Stimulated activated naive B cell treated with anti-CD40 and anti-IgM and Interleukin-4, amounts not matched to agents 10 μg/mL and 1 μg/mL and 100 μg/mL, for 72 hours (primary cell): ENCODE measurements around the gene PHF23.

Source experiments
- ATAC-seq, 2 donors: fragments of 150-1000 bp; cut with Tn5 transposase; replicated peaks; 2 replicates each; pipeline ENCODE4 v1.10.0; 2021; ENCODE audit warnings: moderate library complexity in 1 of 2
- DNase-seq: peaks from one replicate; pipeline ENCODE4 v3.0.0; 2021
- H3K27ac Mint-ChIP-seq: one replicate; pipeline ENCODE4 v1.8.0; 2022; ENCODE audit warnings: mild to moderate bottlenecking, mixed read lengths
- H3K27me3 Mint-ChIP-seq, 2 donors: one replicate each; pipeline ENCODE4 v1.8.0; 2022; ENCODE audit warnings: mixed read lengths in 2 of 2
- H3K36me3 Mint-ChIP-seq, 2 donors: one replicate each; pipeline ENCODE4 v1.8.0; 2022; ENCODE audit warnings: mixed read lengths in 2 of 2, mild to moderate bottlenecking in 1 of 2
- H3K4me1 Mint-ChIP-seq, 2 donors: one replicate each; pipeline ENCODE4 v1.8.0; 2022; ENCODE audit warnings: mixed read lengths in 2 of 2, mild to moderate bottlenecking in 1 of 2
- H3K4me3 Mint-ChIP-seq, 2 donors: one replicate each; pipeline ENCODE4 v1.8.0; 2022; ENCODE audit warnings: mild to moderate bottlenecking in 2 of 2, mixed read lengths in 2 of 2, moderate library complexity in 1 of 2
- H3K9me3 Mint-ChIP-seq, 2 donors: one replicate each; pipeline ENCODE4 v1.8.0; 2022; ENCODE audit warnings: mixed read lengths in 2 of 2, mild to moderate bottlenecking in 1 of 2

Gene PHF23

GRCh38 chr17:7224110-7224509 is 15.1 kb downstream of the PHF23 start:
- Mint-ChIP-seq H3K9me3 (no peaks in the 10 kb centered on the region), H3K27me3 (no peaks in the 10 kb centered on the region), H3K4me1 (peaks cover 27 to 42% of the 10 kb centered on the region in 2 donors), H3K4me3 (no peak overlapping the region), H3K27ac (peak overlapping the region; percentile 68), H3K36me3 (peaks cover 49 to 70% of the 10 kb centered on the region in 2 donors)
- DNase-seq (no peak), ATAC-seq (no peak)

GRCh38 chr17:7223375-7223774 is 15.9 kb downstream of the PHF23 start:
- ATAC-seq (no peak), DNase-seq (no peak)
- no peaks in the 10 kb centered on the region for H3K9me3 Mint-ChIP-seq
- H3K4me1 Mint-ChIP-seq = peaks cover 34 to 45% of the 10 kb centered on the region in 2 donors
- peak overlapping the region; percentile 68 for H3K27ac Mint-ChIP-seq
- H3K36me3 Mint-ChIP-seq = peaks cover 43 to 63% of the 10 kb centered on the region in 2 donors
- no peaks in the 10 kb centered on the region for H3K27me3 Mint-ChIP-seq
- no peak overlapping the region for H3K4me3 Mint-ChIP-seq

GRCh38 chr17:7222972-7223292 is 16.3 kb downstream of the PHF23 start:
- H3K4me3 Mint-ChIP-seq = no peak overlapping the region
- H3K4me1 Mint-ChIP-seq = peaks cover 35 to 45% of the 10 kb centered on the region in 2 donors
- H3K27ac Mint-ChIP-seq = no peak overlapping the region

GRCh38 chr17:7222093-7222971 is 16.9 kb downstream of the PHF23 start:
- Mint-ChIP-seq H3K4me1 (peaks cover 38 to 48% of the 10 kb centered on the region in 2 donors), H3K27me3 (no peaks in the 10 kb centered on the region), H3K27ac (peak overlapping the region; percentile 99), H3K9me3 (no peaks in the 10 kb centered on the region), H3K36me3 (peaks cover 34 to 55% of the 10 kb centered on the region in 2 donors), H3K4me3 (peak overlapping the region in 1 of 2 donors; percentile 7)
- DNase-seq (no peak), ATAC-seq (no peak)

More at GRCh38 chr17:7222972-7223292, 16.3 kb downstream of the PHF23 start:
- H3K9me3 Mint-ChIP-seq = no peaks in the 10 kb centered on the region
- DNase-seq (no peak), ATAC-seq (no peak)
- H3K36me3 Mint-ChIP-seq = peaks cover 38 to 59% of the 10 kb centered on the region in 2 donors
- no peaks in the 10 kb centered on the region for H3K27me3 Mint-ChIP-seq

- Mint-ChIP-seq H3K9me3 (no peaks in the 10 kb centered on the region), H3K36me3 (peaks cover 29 to 47% of the 10 kb centered on the region in 2 donors), H3K27ac (peak overlapping the region; percentile 99), H3K4me1 (peaks cover 42 to 52% of the 10 kb centered on the region in 2 donors), H3K27me3 (no peaks in the 10 kb centered on the region), H3K4me3 (peak overlapping the region; percentile 99)
- ATAC-seq (no peak), DNase-seq (no peak)
Observed at GRCh38 chr17:7221278-7222092, 17.8 kb downstream of the PHF23 start.

GRCh38 chr17:7220593-7221277 is 18.5 kb downstream of the PHF23 start:
- Mint-ChIP-seq H3K4me3 (peak overlapping the region; percentile 99), H3K27ac (peak overlapping the region; percentile 99), H3K36me3 (peaks cover 27 to 43% of the 10 kb centered on the region in 2 donors), H3K9me3 (no peaks in the 10 kb centered on the region), H3K27me3 (no peaks in the 10 kb centered on the region), H3K4me1 (peaks cover 49 to 60% of the 10 kb centered on the region in 2 donors)
- DNase-seq = peak; percentile 46
- peak; percentile 38 to 55 for ATAC-seq

- Mint-ChIP-seq H3K36me3 (peaks cover 25 to 43% of the 10 kb centered on the region in 2 donors), H3K27me3 (no peaks in the 10 kb centered on the region), H3K4me3 (peak within 1 kb of the TSS; percentile 99), H3K27ac (peak within 1 kb of the TSS; percentile 99), H3K4me1 (peaks cover 50 to 67% of the 10 kb centered on the region in 2 donors), H3K9me3 (no peaks in the 10 kb centered on the region)
- ATAC-seq (peak; percentile 81 to 85), DNase-seq (peak; percentile 83)
Observed at GRCh38 chr17:7219812-7220592, 19.3 kb downstream of the PHF23 start, which contains the start of the genes ACADVL and DLG4. Gene ACADVL (plus strand): TSS chr17:7219938. CDS start chr17:7219985, 47 bp downstream. Gene DLG4 (minus strand): TSS chr17:7219836.

- peaks cover 57 to 74% of the 10 kb centered on the region in 2 donors for H3K4me1 Mint-ChIP-seq
- H3K27ac Mint-ChIP-seq = peak overlapping the region; percentile 99
- peaks cover 22 to 39% of the 10 kb centered on the region in 2 donors for H3K36me3 Mint-ChIP-seq
- ATAC-seq = no peak
- H3K4me3 Mint-ChIP-seq = peak overlapping the region; percentile 99
- no peaks in the 10 kb centered on the region for H3K9me3 Mint-ChIP-seq
- H3K27me3 Mint-ChIP-seq = no peaks in the 10 kb centered on the region
- no peak for DNase-seq
Observed at GRCh38 chr17:7219229-7219811, 19.9 kb downstream of the PHF23 start.

- Mint-ChIP-seq H3K9me3 (no peaks in the 10 kb centered on the region), H3K27ac (peak overlapping the region; percentile 85), H3K27me3 (no peaks in the 10 kb centered on the region), H3K4me3 (peak overlapping the region; percentile 26 to 99), H3K36me3 (peaks cover 18 to 35% of the 10 kb centered on the region in 2 donors), H3K4me1 (peaks cover 63 to 80% of the 10 kb centered on the region in 2 donors)
- DNase-seq (no peak), ATAC-seq (no peak)
Observed at GRCh38 chr17:7218758-7219157, 20.5 kb downstream of the PHF23 start.

GRCh38 chr17:7218166-7218565 is 21.1 kb downstream of the PHF23 start:
- H3K36me3 Mint-ChIP-seq = peaks cover 13 to 29% of the 10 kb centered on the region in 2 donors
- ATAC-seq = no peak
- H3K9me3 Mint-ChIP-seq = no peaks in the 10 kb centered on the region
- H3K4me3 Mint-ChIP-seq = peak overlapping the region in 1 of 2 donors; percentile 32
- H3K27me3 Mint-ChIP-seq = peaks cover 0 to 6% of the 10 kb centered on the region in 2 donors
- H3K4me1 Mint-ChIP-seq = peaks cover 67 to 85% of the 10 kb centered on the region in 2 donors
- DNase-seq = no peak
- H3K27ac Mint-ChIP-seq = peak overlapping the region; percentile 22

- ATAC-seq (no peak), DNase-seq (no peak)
- Mint-ChIP-seq H3K27me3 (peaks cover 0 to 7% of the 10 kb centered on the region in 2 donors), H3K4me3 (peak overlapping the region; percentile 62 to 68), H3K27ac (peak overlapping the region; percentile 76), H3K4me1 (peaks cover 67 to 83% of the 10 kb centered on the region in 2 donors), H3K9me3 (no peaks in the 10 kb centered on the region), H3K36me3 (peaks cover 13 to 22% of the 10 kb centered on the region in 2 donors)
Observed at GRCh38 chr17:7217113-7217987, 21.9 kb downstream of the PHF23 start.
